Ishikawa (cell line): ENCODE results near the gene RELN.

Source experiments
- REST ChIP-seq: IDR thresholded peaks from 2 replicates; pipeline ENCODE4 v1.6.1; 2012; ENCODE audit warnings: low read depth, mild to moderate bottlenecking
- YY1 ChIP-seq: IDR thresholded peaks from 2 replicates; pipeline ENCODE4 v1.6.1; 2012; ENCODE audit warnings: low read depth

- TF ChIP-seq REST (no peak), YY1 (no peak)
These were observed 270.4 kb downstream of the RELN start for GRCh38 chr7:103719070-103719469.
